ENCODE data around the gene CHRNB4.

- TF ChIP-seq CTCF (IDR thresholded peaks at IDR 0.05): no peak
- TF ChIP-seq POLR2A (IDR thresholded peaks at IDR 0.05): no peak
These were observed 7.7 kb downstream of the CHRNB4 start for GRCh38 chr15:78633348-78633747.

Measured in right lobe of liver (tissue), 4 donors.